HepG2 (cell line): ENCODE measurements around the gene ANKRD40. TPM values are rescaled to one million over a fixed set of nuclear protein-coding genes. Genes with fewer than 3 reads are reported as not detected.

ENCODE experiments used
- ATF7 ChIP-seq, 2 experiments: fragments of 450-650 bp in 1 of 2; sonication (generic) in 1 of 2; formaldehyde crosslinking in 1 of 2; IDR thresholded peaks; 2 replicates each; pipeline versions ENCODE4 v1.4.0 to v1.6.1; 2016 to 2020; ENCODE audit warnings: antibody characterized with exemption in 1 of 2, mild to moderate bottlenecking in 1 of 2, missing genetic modification reagents in 1 of 2
- BCL6 ChIP-seq: IDR thresholded peaks from 2 replicates; pipeline ENCODE4 v1.6.1; 2016; ENCODE audit warnings: missing genetic modification reagents, missing compliant biosample characterization
- EED ChIP-seq: sonication (generic); formaldehyde crosslinking; IDR thresholded peaks from 2 replicates; pipeline ENCODE4 v1.5.0; 2020; ENCODE audit warnings: mild to moderate bottlenecking, missing genetic modification reagents
- KDM4B ChIP-seq: sonication (generic); formaldehyde crosslinking; IDR thresholded peaks from 2 replicates; pipeline ENCODE4 v1.4.0; 2020; ENCODE audit warnings: missing genetic modification reagents
- NFYB ChIP-seq: sonication (generic); formaldehyde crosslinking; IDR thresholded peaks from 2 replicates; pipeline ENCODE4 v1.4.0; 2020; ENCODE audit warnings: missing genetic modification reagents
- NR2F2 ChIP-seq: IDR thresholded peaks from 2 replicates; pipeline ENCODE4 v1.6.1; 2012; ENCODE audit warnings: low read depth, inconsistent platforms, borderline replicate concordance
- SMAD1 ChIP-seq: sonication (generic); formaldehyde crosslinking; IDR thresholded peaks from 2 replicates; pipeline ENCODE4 v1.4.0; 2020; ENCODE audit warnings: missing genetic modification reagents, low read depth, mild to moderate bottlenecking, borderline replicate concordance
- SNAPC4 ChIP-seq: sonication (generic); formaldehyde crosslinking; IDR thresholded peaks from 2 replicates; pipeline ENCODE4 v1.4.0; 2020; ENCODE audit warnings: mild to moderate bottlenecking, missing genetic modification reagents
- SSRP1 ChIP-seq: IDR thresholded peaks from 2 replicates; pipeline ENCODE4 v1.6.1; 2016; ENCODE audit warnings: control low read depth
- TCF7L2 ChIP-seq: IDR thresholded peaks from 2 replicates; pipeline ENCODE4 v1.6.1; 2011; ENCODE audit warnings: mild to moderate bottlenecking, low read depth, low read length, moderate library complexity
- TOPORS ChIP-seq: sonication (generic); formaldehyde crosslinking; IDR thresholded peaks from 2 replicates; pipeline ENCODE4 v1.8.0; 2023; ENCODE audit warnings: mild to moderate bottlenecking, missing genetic modification reagents
- ZHX1 ChIP-seq: sonication (generic); formaldehyde crosslinking; IDR thresholded peaks from 2 replicates; pipeline ENCODE4 v1.8.1; 2022; ENCODE audit warnings: low read depth, mild to moderate bottlenecking, missing genetic modification reagents
- ZNF160 ChIP-seq: sonication (generic); formaldehyde crosslinking; IDR thresholded peaks from 2 replicates; pipeline ENCODE4 v1.8.0; 2022; ENCODE audit warnings: mild to moderate bottlenecking, inconsistent platforms, missing genetic modification reagents
- ZNF205 ChIP-seq: IDR thresholded peaks from 2 replicates; pipeline ENCODE4 v1.6.1; 2018; ENCODE audit warnings: missing biosample characterization, missing genetic modification reagents
- ZNF264 ChIP-seq: sonication (generic); formaldehyde crosslinking; IDR thresholded peaks from 2 replicates; pipeline ENCODE4 v1.4.0; 2020; ENCODE audit warnings: missing genetic modification reagents
- ZNF576 ChIP-seq: sonication (generic); formaldehyde crosslinking; IDR thresholded peaks from 2 replicates; pipeline ENCODE4 v1.4.0; 2020; ENCODE audit warnings: mild to moderate bottlenecking, missing genetic modification reagents
- ZNF691 ChIP-seq: sonication (generic); formaldehyde crosslinking; IDR thresholded peaks from 2 replicates; pipeline ENCODE4 v1.4.0; 2020; ENCODE audit warnings: missing genetic modification reagents, low read depth, mild to moderate bottlenecking, borderline replicate concordance
- ZNF740 ChIP-seq: sonication (generic); formaldehyde crosslinking; IDR thresholded peaks from 2 replicates; pipeline ENCODE4 v1.4.0; 2020; ENCODE audit warnings: missing genetic modification reagents
- ZNF792 ChIP-seq: IDR thresholded peaks from 2 replicates; pipeline ENCODE4 v1.6.1; 2016
- ZSCAN30 ChIP-seq: sonication (generic); formaldehyde crosslinking; IDR thresholded peaks from 2 replicates; pipeline ENCODE4 v1.5.0; 2020; ENCODE audit warnings: mild to moderate bottlenecking, missing genetic modification reagents
- polyA plus RNA-seq, 8 experiments: library from polyadenylated mRNA; depleted of rRNA in 3 of 8; stranded (reverse) in 7 of 8; unstranded in 1 of 8; fragments of >200 nt; fragmentation: Illumina TruSeq in 4 of 8; extraction: Trizol in 4 of 8; gene quantifications; 2 replicates each; pipeline versions ENCODE4 v1.2.1 to v1.2.3, GENCODE V29; 2011 to 2016; ENCODE audit warnings: low read depth in 4 of 8, missing spikeins in 1 of 8, mixed read lengths in 1 of 8; ENCODE audit not compliant: insufficient read depth in 1 of 8
- total RNA-seq, 5 experiments: library from RNA; depleted of rRNA; stranded (reverse); fragments of >200 nt; fragmentation: Illumina TruSeq; extraction: Trizol; gene quantifications; 2 replicates each; pipeline ENCODE4 v1.2.3, GENCODE V29; 2016; ENCODE audit warnings: low read depth in 1 of 5

ANKRD40 gene
- total and polyA plus RNA-seq, 2 of the 13 experiments (the other 11 are each of a cell fraction or from before 2014, with no cell fraction given): 35.0 to 46.4 TPM

- TF ChIP-seq ZHX1 (peak; percentile 93), SMAD1 (CRISPR knock-in tag) (peak; percentile 89; the same call in 1 of the 2 replicates), NFYB (CRISPR knock-in tag) (no peak; the same call in 1 of the 2 replicates), EED (CRISPR knock-in tag) (0 out of 2 replicates have a peak, but pooled peaks have one; percentile 77), TOPORS (peak; percentile 97; the same call in 1 of the 2 replicates), ZNF691 (CRISPR knock-in tag) (peak; percentile 99), ZNF576 (CRISPR knock-in tag) (0 out of 2 replicates have a peak, but pooled peaks have one; percentile 27), SSRP1 (no peak), TCF7L2 (no peak), ZNF264 (CRISPR knock-in tag) (peak; percentile 85), SNAPC4 (peak; percentile 78; the same call in 1 of the 2 replicates), ZNF740 (CRISPR knock-in tag) (no peak), ATF7 (IDR thresholded peaks at IDR 0.05) (no peak), ATF7 (CRISPR knock-in tag; IDR thresholded peaks at IDR 0.05) (peak; percentile 86), ZNF205 (peak; percentile 84), KDM4B (CRISPR knock-in tag) (peak; percentile 79; the same call in 1 of the 2 replicates), ZSCAN30 (CRISPR knock-in tag) (0 out of 2 replicates have a peak, but pooled peaks have one; percentile 97), ZNF792 (CRISPR knock-in tag) (peak; percentile 88), BCL6 (CRISPR knock-in tag) (peak; percentile 89), ZNF160 (CRISPR knock-in tag) (no peak; the same call in 1 of the 2 replicates), NR2F2 (peak; percentile 96)
These were observed 22.9 kb downstream of the ANKRD40 start (continued) for GRCh38 chr17:50684612-50685333.
